Stimulated activated CD4-positive, alpha-beta T cell treated with anti-CD3 and anti-CD28 coated beads, TNF-alpha, amount 100 ng/mL, for 48 hours (primary cell): ENCODE measurements around the gene ERICH2.

Experiments used
- DNase-seq, 3 donors: peaks; one replicate each; pipeline ENCODE4 v3.0.0-alpha.2; 2020; ENCODE audit warnings: low read depth in 3 of 3

The ERICH2 gene

GRCh38 chr2:170817093-170818035 is 47.2 kb downstream of the ERICH2 start:
- no peak for DNase-seq

GRCh38 chr2:170818036-170818751 is 48.0 kb downstream of the ERICH2 start:
- DNase-seq, result no peak

DNA sequence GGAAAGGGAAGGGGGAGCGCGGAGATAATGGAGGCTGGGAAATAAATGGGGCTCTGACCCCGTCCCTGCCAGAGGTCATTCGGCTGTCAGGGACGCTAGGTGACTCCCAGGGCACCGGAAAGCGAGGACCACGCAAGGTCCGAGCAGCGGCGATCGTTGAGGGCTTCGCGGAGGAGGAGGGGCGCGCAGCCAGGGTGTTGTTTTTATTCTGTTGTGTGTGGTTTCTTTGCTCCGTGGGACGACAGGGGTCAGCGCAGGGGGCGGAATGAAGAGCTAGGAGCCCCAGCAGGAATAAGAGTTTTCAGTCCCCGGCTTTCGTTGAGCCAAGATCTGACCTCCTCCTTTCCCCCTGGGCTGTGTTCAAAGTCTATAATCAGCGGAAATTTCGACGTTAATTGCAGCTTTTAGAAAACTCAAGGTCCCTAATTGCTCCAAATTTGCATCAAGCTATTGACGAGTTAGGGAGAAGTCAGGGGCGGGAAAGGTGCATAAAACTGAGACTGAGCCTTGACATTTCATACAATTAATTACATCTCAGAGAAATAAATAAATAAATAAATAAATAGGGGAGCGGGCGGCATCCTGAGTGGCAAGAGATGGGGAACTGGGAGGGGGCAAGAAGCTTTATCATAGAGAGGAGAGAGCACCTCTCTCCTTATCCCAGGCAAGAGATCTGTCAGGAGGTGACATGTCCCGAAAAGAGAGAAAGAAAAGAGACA is 48.7 kb downstream of the ERICH2 start:
- no peak for DNase-seq

GRCh38 chr2:170819680-170820664 is 49.8 kb downstream of the ERICH2 start:
- no peak for DNase-seq

- DNase-seq, result no peak
These were observed 50.8 kb downstream of the ERICH2 start for GRCh38 chr2:170820757-170821530.

DNA sequence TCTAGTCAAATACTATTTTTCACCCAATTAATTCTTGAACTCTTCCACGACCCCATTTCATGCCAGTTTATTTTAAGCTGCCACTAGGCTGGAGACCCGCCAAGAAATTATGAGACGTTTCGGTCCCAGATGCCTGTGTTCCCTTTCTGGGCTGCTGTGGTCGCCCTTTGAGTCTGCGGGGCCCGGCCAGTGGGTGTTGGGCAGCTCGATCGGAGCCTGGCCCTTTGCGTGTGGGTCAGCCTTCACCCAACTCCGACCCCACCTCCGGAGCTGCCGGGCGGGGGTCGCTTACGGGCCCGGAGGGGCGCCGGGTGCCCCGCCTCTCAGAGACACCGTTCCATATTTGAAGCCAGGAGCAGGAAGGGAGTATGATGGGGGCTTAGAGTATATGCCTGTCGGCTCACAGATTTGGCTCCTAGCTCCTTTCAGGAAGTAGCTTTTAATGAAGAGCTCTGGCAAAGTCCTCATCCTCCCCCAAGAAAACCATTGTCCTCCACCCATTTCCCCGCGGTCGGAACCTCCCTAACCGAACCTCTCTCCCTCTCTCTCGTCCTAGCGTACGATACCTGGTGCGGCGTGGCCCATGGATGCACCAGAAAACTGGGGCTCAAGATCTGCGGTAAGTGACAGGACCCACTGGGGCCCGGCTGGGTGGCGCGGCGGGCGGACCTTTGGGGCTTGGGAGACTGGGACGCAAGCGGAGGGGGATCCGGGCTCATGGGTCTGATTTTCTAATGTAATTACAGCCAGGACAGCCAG is 51.5 kb downstream of the ERICH2 start:
- DNase-seq, result no peak

GRCh38 chr2:170822290-170823087 is 52.3 kb downstream of the ERICH2 start:
- peak in 1 of 3 donors; percentile 43 for DNase-seq

- no peak for DNase-seq
These were observed 53.1 kb downstream of the ERICH2 start for GRCh38 chr2:170823088-170823897.

DNA sequence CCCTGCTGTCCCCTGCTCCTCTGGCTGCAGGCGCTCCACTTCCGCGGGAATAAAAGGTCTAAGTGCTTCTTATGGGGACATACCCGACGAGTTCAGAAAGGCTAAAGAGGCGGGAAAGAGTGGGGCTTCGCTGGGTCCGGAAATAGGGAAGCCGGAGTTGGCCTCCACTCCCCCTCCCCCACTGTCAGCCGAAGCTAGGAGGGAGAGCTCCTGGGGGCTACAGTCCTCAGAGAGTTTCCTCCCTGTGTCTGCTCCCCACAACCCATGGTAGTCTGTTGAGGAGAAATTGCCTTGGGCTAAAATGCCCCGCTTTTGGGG is 53.7 kb downstream of the ERICH2 start:
- no peak for DNase-seq

- DNase-seq, result no peak
These were observed 54.4 kb downstream of the ERICH2 start for GRCh38 chr2:170824526-170825015.

- DNase-seq, result no peak
These were observed 57.8 kb downstream of the ERICH2 start for GRCh38 chr2:170827841-170828532.

DNA sequence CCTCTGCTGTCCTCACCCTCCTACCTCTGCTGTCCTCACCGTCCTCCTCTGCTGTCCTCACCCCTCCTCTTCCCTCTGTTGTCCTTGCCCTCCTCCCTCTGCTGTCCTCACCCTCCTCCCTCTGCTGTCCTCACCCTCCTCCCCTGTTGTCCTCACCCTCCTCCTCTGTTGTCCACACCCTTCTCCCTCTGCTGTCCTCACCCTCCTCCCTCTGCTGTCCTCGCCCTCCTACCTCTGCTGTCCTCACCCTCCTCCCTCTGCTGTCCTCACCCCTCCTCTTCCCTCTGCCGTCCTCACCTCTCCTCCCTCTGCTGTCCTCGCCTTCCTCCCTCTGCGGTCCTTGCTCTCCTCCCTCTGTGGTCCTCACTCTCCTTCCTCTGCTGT is 58.3 kb downstream of the ERICH2 start:
- no peak for DNase-seq

- DNase-seq, result no peak
These were observed 58.9 kb downstream of the ERICH2 start for GRCh38 chr2:170829036-170829435.

DNA sequence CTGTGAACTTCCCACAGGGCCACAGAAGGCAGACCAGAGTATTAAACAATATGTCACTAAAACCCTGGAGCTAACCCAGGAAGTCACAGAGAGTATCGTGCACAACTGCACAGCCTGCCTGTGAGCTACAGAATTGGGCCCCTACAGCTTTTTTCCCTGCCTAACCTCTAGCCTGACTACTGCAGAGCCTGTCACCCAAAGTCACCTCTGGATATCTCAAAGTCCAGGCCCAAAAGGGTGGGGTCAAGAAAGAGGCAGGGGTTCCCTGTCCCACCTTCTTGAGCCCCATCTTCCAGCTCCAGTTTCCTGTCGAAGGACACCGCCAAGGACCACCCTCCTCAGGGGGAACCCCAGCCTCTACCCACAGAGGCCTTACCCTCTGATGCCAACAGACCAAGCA is 60.0 kb downstream of the ERICH2 start:
- no peak for DNase-seq

GRCh38 chr2:170831115-170831514 is 60.9 kb downstream of the ERICH2 start:
- no peak for DNase-seq

- DNase-seq, result no peak
These were observed 65.8 kb downstream of the ERICH2 start for GRCh38 chr2:170836027-170836426.

GRCh38 chr2:170840717-170841210 is 70.6 kb downstream of the ERICH2 start:
- no peak for DNase-seq
